B cell (primary cell): Measurements from ENCODE around the gene STARD9. TPM values are rescaled to one million over a fixed set of nuclear protein-coding genes. Genes with fewer than 3 reads are reported as not detected.

Experiments used
- ATAC-seq: fragments of 200-7000 bp; cut with Tn5 transposase; one replicate; pipeline ENCODE4 v1.10.0; 2021; ENCODE audit warnings: low read depth, mild to moderate bottlenecking, moderate number of reproducible peaks, moderate library complexity
- CTCF ChIA-PET: fragments of 350-600 bp; sonication (Branson Sonifier 250); formaldehyde crosslinking; loops from one replicate; lab custom pipeline; 2021; ENCODE audit warnings: antibody characterized with exemption, inconsistent platforms; lab: Charles Lee
- POLR2A ChIA-PET: fragments of 350-600 bp; sonication (Branson Sonifier 250); formaldehyde crosslinking; loops from one replicate; lab custom pipeline; 2021; ENCODE audit warnings: antibody characterized with exemption; lab: Charles Lee
- DNase-seq: peaks from one replicate; pipeline ENCODE4 v3.0.0; 2013
- H2AFZ ChIP-seq: 2 replicates; pipeline ENCODE4 v1.6.1; 2012; ENCODE audit warnings: mild to moderate bottlenecking, low read depth, low read length; ENCODE audit not compliant: insufficient read depth, poor library complexity, severe bottlenecking
- H3K27ac ChIP-seq, 2 donors: 1 replicate in 1 of 2; 2 replicates in 1 of 2; pipeline ENCODE4 v1.5.1; 2012 to 2013; ENCODE audit warnings: low read length in 2 of 2, mild to moderate bottlenecking in 2 of 2, moderate library complexity in 1 of 2
- H3K27me3 ChIP-seq, 4 experiments: fragments of 200-600 bp in 1 of 4; sonication (generic) in 1 of 4; replicated peaks in 1 of 4; 1 replicate in 2 of 4; 2 replicates in 2 of 4; pipeline versions ENCODE4 v1.6.1 to v1.7.0; 2013 to 2016; ENCODE audit warnings: low read length in 3 of 4, mild to moderate bottlenecking in 2 of 4, mixed read lengths in 1 of 4, moderate library complexity in 1 of 4; ENCODE audit not compliant: insufficient read depth in 4 of 4, control insufficient read depth in 3 of 4; ENCODE audit errors: control extremely low read depth in 1 of 4
- H3K36me3 ChIP-seq, 2 experiments: replicated peaks in 1 of 2; 1 replicate in 1 of 2; 2 replicates in 1 of 2; pipeline versions ENCODE4 v1.6.1 to v1.7.1; 2013; ENCODE audit warnings: low read length in 1 of 2; ENCODE audit not compliant: insufficient read depth in 2 of 2, control insufficient read depth in 1 of 2; ENCODE audit errors: control extremely low read depth in 1 of 2, extremely low read depth in 1 of 2
- H3K4me1 ChIP-seq, 2 donors: fragments of 200-600 bp in 1 of 2; sonication (generic) in 1 of 2; 1 replicate in 1 of 2; 2 replicates in 1 of 2; pipeline versions ENCODE4 v1.5.1 to v1.6.1; 2013 to 2017; ENCODE audit warnings: low read length in 2 of 2; ENCODE audit not compliant: control insufficient read depth in 2 of 2, insufficient read depth in 2 of 2
- H3K4me2 ChIP-seq: replicated peaks from 2 replicates; pipeline ENCODE3; 2012; ENCODE audit warnings: mild to moderate bottlenecking, low read depth, low read length; ENCODE audit not compliant: poor library complexity, severe bottlenecking
- H3K4me3 ChIP-seq, 5 experiments: fragments of 200-600 bp in 1 of 5; sonication (generic) in 1 of 5; 1 replicate in 3 of 5; 2 replicates in 2 of 5; pipeline versions ENCODE4 v1.5.1 to v1.7.0; 2011 to 2016; ENCODE audit warnings: low read length in 4 of 5, mild to moderate bottlenecking in 4 of 5, low read depth in 2 of 5, control low read depth in 1 of 5, moderate library complexity in 1 of 5; ENCODE audit not compliant: insufficient read depth in 1 of 5; ENCODE audit errors: control extremely low read depth in 1 of 5, extremely low read depth in 1 of 5
- H3K79me2 ChIP-seq: fragments of 200-600 bp; sonication (generic); one replicate; pipeline ENCODE4 v1.6.0; 2016; ENCODE audit warnings: low read length; ENCODE audit not compliant: control insufficient read depth, insufficient read depth
- H3K9ac ChIP-seq: fragments of 200-600 bp; sonication (generic); 2 replicates; pipeline ENCODE4 v1.6.1; 2017; ENCODE audit warnings: mild to moderate bottlenecking, low read length, moderate library complexity
- H3K9me3 ChIP-seq, 3 donors: one replicate each; pipeline versions ENCODE4 v1.6.1 to v1.7.1; 2013; ENCODE audit warnings: low read length in 2 of 3; ENCODE audit not compliant: control insufficient read depth in 2 of 3, insufficient read depth in 1 of 3; ENCODE audit errors: control extremely low read depth in 1 of 3
- H4K20me1 ChIP-seq: 2 replicates; pipeline ENCODE4 v1.6.0; 2012; ENCODE audit warnings: mild to moderate bottlenecking, low read length; ENCODE audit not compliant: insufficient read depth, control insufficient read depth, poor library complexity, severe bottlenecking
- H3K27ac Mint-ChIP-seq: one replicate; pipeline ENCODE4 v1.8.0; 2021; ENCODE audit warnings: mixed read lengths
- H3K27me3 Mint-ChIP-seq: one replicate; pipeline ENCODE4 v1.8.0; 2021; ENCODE audit warnings: mixed read lengths
- H3K4me1 Mint-ChIP-seq: one replicate; pipeline ENCODE4 v1.8.0; 2021; ENCODE audit warnings: mixed read lengths
- H3K4me3 Mint-ChIP-seq: one replicate; pipeline ENCODE4 v1.8.0; 2021; ENCODE audit warnings: mixed read lengths
- H3K9me3 Mint-ChIP-seq: one replicate; pipeline ENCODE4 v1.8.0; 2022; ENCODE audit warnings: mixed read lengths; ENCODE audit not compliant: insufficient read depth
- EZH2 ChIP-seq: IDR thresholded peaks from 2 replicates; pipeline ENCODE4 v1.6.1; 2012; ENCODE audit warnings: borderline replicate concordance, low read depth, mild to moderate bottlenecking, moderate library complexity, low read length; ENCODE audit not compliant: insufficient read depth, poor library complexity, severe bottlenecking
- WGBS: methylation state at CpG from one replicate; pipeline ENCODE4 v1.1.5; 2013; ENCODE audit warnings: missing lambda C conversion rate; ENCODE audit not compliant: insufficient coverage; 5-methylcytosine and 5-hydroxymethylcytosine counted together
- intact Hi-C: fragments of 100-400 bp; cut with micrococcal nuclease; formaldehyde crosslinking; loops from one replicate; pipeline ENCODE4 v1.10.0; 2022
- polyA plus RNA-seq: library from polyadenylated mRNA; depleted of rRNA; stranded (reverse); fragments of >200 nt; gene quantifications from 2 replicates; pipeline ENCODE4 v1.2.3, GENCODE V29; 2012
- total RNA-seq, 2 donors: library from RNA; stranded (reverse); fragments of 120-200 nt in 1 of 2; gene quantifications; 1 replicate in 1 of 2; 2 replicates in 1 of 2; pipeline versions ENCODE4 v1.2.3 to v1.2.4, GENCODE V29; 2013 to 2022
- TF ChIP-seq, protein P1 (sequence below): fragments of 200-600 bp; IDR thresholded peaks from one replicate; pipeline ENCODE4 v1.8.0; 2022; ENCODE audit warnings: antibody characterized with exemption, mild to moderate bottlenecking

Gene STARD9
- total and polyA plus RNA-seq, 2 donors (not counting 1 experiment from before 2014, with no cell fraction given): 5.0 to 23.1 TPM

DNA sequence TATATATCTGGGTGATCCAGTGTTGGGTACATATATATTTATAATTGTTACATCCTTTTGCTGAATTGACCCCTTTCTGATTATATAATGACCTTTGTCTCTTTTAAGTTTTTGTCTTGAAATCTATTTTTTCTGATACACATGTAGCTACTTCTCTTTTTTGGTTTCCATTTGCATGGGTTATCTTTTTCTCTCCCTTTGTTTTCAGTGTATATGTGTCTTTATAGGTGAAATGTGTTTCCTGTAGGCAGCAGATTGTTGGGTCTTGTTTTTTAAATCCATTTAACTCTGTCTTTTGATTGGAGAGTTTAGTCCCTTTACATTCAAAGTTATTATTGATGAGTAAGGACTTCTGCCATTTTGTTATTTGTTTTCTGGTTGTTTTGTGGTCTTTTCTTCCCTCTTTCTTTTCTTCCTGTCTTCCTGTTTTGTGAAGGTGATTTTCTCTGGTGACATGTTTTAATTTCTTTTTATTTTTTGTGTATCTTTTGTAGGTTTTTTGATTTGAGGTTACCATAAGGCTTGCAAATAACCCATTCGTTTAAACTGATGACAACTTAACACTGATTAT lies 56.8 kb downstream of the STARD9 start:
- no CpG with 5 or more reads among the region's 1 CpG for WGBS
- H3K4me3 Mint-ChIP-seq: no peak overlapping the region
- H3K27ac ChIP-seq: no peak overlapping the region
- no peaks in the 10 kb centered on the region for H3K27me3 ChIP-seq
- intact Hi-C loops: no loop called here
- no peak overlapping the region for H3K9ac ChIP-seq
- DNase-seq (no peak), ATAC-seq (no peak)
- no peaks in the 10 kb centered on the region for H3K79me2 ChIP-seq
- no peak overlapping the region for H2AFZ ChIP-seq
- peaks cover 2% of the 10 kb centered on the region for H3K9me3 Mint-ChIP-seq
- ChIA-PET CTCF (interaction anchor here (0.6 to 0.7 kb wide), 3 partner anchors 20 to 816 kb away, joined by 3 to 6 read pairs (median 3); no protein-coding TSS in a partner anchor), POLR2A (no interaction called here)
- peaks cover 0 to 5% of the 10 kb centered on the region in 2 donors for H3K4me1 ChIP-seq
- peaks cover 0 to 5% of the 10 kb centered on the region in 2 experiments for H3K36me3 ChIP-seq
- H3K4me1 Mint-ChIP-seq: peaks cover 5% of the 10 kb centered on the region
- peaks cover 2 to 11% (median 3%) of the 10 kb centered on the region in 3 donors for H3K9me3 ChIP-seq
- TF ChIP-seq, protein P1, sequence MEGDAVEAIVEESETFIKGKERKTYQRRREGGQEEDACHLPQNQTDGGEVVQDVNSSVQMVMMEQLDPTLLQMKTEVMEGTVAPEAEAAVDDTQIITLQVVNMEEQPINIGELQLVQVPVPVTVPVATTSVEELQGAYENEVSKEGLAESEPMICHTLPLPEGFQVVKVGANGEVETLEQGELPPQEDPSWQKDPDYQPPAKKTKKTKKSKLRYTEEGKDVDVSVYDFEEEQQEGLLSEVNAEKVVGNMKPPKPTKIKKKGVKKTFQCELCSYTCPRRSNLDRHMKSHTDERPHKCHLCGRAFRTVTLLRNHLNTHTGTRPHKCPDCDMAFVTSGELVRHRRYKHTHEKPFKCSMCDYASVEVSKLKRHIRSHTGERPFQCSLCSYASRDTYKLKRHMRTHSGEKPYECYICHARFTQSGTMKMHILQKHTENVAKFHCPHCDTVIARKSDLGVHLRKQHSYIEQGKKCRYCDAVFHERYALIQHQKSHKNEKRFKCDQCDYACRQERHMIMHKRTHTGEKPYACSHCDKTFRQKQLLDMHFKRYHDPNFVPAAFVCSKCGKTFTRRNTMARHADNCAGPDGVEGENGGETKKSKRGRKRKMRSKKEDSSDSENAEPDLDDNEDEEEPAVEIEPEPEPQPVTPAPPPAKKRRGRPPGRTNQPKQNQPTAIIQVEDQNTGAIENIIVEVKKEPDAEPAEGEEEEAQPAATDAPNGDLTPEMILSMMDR: no peak
- no peak for TF ChIP-seq EZH2
- no peaks in the 10 kb centered on the region for H3K27me3 Mint-ChIP-seq
- H3K4me2 ChIP-seq: no peak overlapping the region
- H3K27ac Mint-ChIP-seq: no peak overlapping the region
- H4K20me1 ChIP-seq: no peaks in the 10 kb centered on the region
- no peak overlapping the region for H3K4me3 ChIP-seq

DNA sequence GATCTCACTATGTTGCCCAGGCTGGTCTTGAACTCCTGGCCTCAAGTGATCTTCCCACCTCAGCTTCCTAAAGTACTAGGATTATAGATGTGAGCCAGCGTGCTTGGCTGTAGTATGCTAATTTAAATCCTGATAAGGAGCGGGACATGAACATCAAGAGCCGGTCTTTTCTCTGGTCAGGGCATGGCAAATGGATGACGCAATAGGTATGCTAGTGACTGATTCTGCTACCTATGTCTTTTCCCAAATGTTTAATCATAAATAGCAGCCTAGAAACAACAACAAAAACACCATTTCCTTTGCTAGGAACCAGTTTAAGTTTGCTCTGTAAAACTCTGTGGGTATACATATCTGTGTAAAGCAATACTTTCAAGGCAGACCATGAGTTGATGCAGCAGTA lies 64.7 kb downstream of the STARD9 start:
- H3K4me3 Mint-ChIP-seq: no peak overlapping the region
- no peak overlapping the region for H2AFZ ChIP-seq
- WGBS: no CpG with 5 or more reads among the region's 4 CpGs
- no peak for ATAC-seq
- H3K4me3 ChIP-seq: no peak overlapping the region
- H3K27me3 ChIP-seq: no peaks in the 10 kb centered on the region
- H3K27me3 Mint-ChIP-seq: no peaks in the 10 kb centered on the region
- DNase-seq: no peak
- ChIA-PET POLR2A (no interaction called here), CTCF (no interaction called here)
- no peak overlapping the region for H3K27ac ChIP-seq
- no peak overlapping the region for H3K27ac Mint-ChIP-seq
- H3K9me3 Mint-ChIP-seq: no peaks in the 10 kb centered on the region
- H3K4me1 ChIP-seq: no peaks in the 10 kb centered on the region
- no peaks in the 10 kb centered on the region for H3K79me2 ChIP-seq
- H3K4me2 ChIP-seq: no peak overlapping the region
- H3K4me1 Mint-ChIP-seq: no peaks in the 10 kb centered on the region
- H4K20me1 ChIP-seq: no peaks in the 10 kb centered on the region
- peaks cover 5 to 8% of the 10 kb centered on the region in 2 experiments for H3K36me3 ChIP-seq
- TF ChIP-seq, protein P1: no peak
- TF ChIP-seq EZH2: no peak
- no peak overlapping the region for H3K9ac ChIP-seq
- H3K9me3 ChIP-seq: no peaks in the 10 kb centered on the region
- intact Hi-C loops: no loop called here
